PC-9 (cell line): ENCODE data around the gene GAB2. TPM values are rescaled to one million over a fixed set of nuclear protein-coding genes. Genes with fewer than 3 reads are reported as not detected.

Source experiments
- BruUV-seq: library from RNA; stranded (reverse); fragments of 400-500 nt; replicated peaks from 2 replicates; lab custom pipeline; 2021; lab: Mats Ljungman, UMichigan
- CTCF ChIA-PET: fragments of 300-600 bp; sonication (Branson Sonifier 250); formaldehyde crosslinking; loops from one replicate; lab custom pipeline; 2022; ENCODE audit warnings: antibody characterized with exemption; lab: Charles Lee
- POLR2A ChIA-PET: fragments of 300-600 bp; sonication (Branson Sonifier 250); formaldehyde crosslinking; loops from one replicate; lab custom pipeline; 2022; ENCODE audit warnings: antibody characterized with exemption; ENCODE audit not compliant: unreplicated experiment; lab: Charles Lee
- DNase-seq, 2 experiments: peaks; one replicate each; pipeline versions ENCODE4 v3.0.0 to v3.0.0-alpha.2; 2015 to 2022; ENCODE audit warnings: mixed read lengths in 1 of 2
- H2AFZ ChIP-seq: fragments of 200-600 bp; sonication (generic); 2 replicates; pipeline ENCODE4 v1.8.1; 2017; ENCODE audit warnings: antibody characterized with exemption
- H3F3A ChIP-seq: fragments of 200-600 bp; sonication (generic); 2 replicates; pipeline ENCODE4 v1.8.1; 2017; ENCODE audit warnings: antibody characterized with exemption, mild to moderate bottlenecking, low read depth; ENCODE audit not compliant: insufficient read depth
- H3K27ac ChIP-seq: fragments of 200-600 bp; sonication (generic); 2 replicates; pipeline ENCODE4 v1.6.1; 2016; ENCODE audit warnings: mixed run types
- H3K27me3 ChIP-seq: fragments of 200-600 bp; sonication (generic); 2 replicates; pipeline ENCODE4 v1.6.1; 2016; ENCODE audit warnings: low read depth, mixed run types; ENCODE audit not compliant: insufficient read depth
- H3K36me3 ChIP-seq: fragments of 200-600 bp; sonication (generic); 2 replicates; pipeline ENCODE4 v1.6.1; 2016; ENCODE audit warnings: low read depth, mixed run types
- H3K4me1 ChIP-seq: fragments of 200-600 bp; sonication (generic); replicated peaks from 2 replicates; pipeline ENCODE4 v1.6.1; 2016; ENCODE audit warnings: mixed run types; ENCODE audit not compliant: insufficient read depth
- H3K4me2 ChIP-seq: fragments of 200-600 bp; sonication (generic); 2 replicates; pipeline ENCODE4 v1.6.1; 2017; ENCODE audit warnings: mixed run types
- H3K4me3 ChIP-seq: fragments of 200-600 bp; sonication (generic); 2 replicates; pipeline ENCODE4 v1.6.1; 2016; ENCODE audit warnings: mixed run types
- H3K79me2 ChIP-seq: fragments of 200-600 bp; sonication (generic); 2 replicates; pipeline ENCODE4 v1.6.1; 2017; ENCODE audit warnings: low read depth, mixed run types
- H3K9me2 ChIP-seq: fragments of 200-600 bp; sonication (generic); 2 replicates; pipeline ENCODE4 v1.8.1; 2017; ENCODE audit warnings: mild to moderate bottlenecking; ENCODE audit not compliant: insufficient read depth
- H3K9me3 ChIP-seq: fragments of 200-600 bp; sonication (generic); 2 replicates; pipeline ENCODE4 v1.8.1; 2016; ENCODE audit warnings: low read depth; ENCODE audit not compliant: insufficient read depth
- H4K20me1 ChIP-seq: fragments of 200-600 bp; sonication (generic); 2 replicates; pipeline ENCODE4 v1.8.1; 2017; ENCODE audit not compliant: insufficient read depth
- CTCF ChIP-seq: fragments of 200-600 bp; sonication (generic); conservative IDR thresholded peaks from 2 replicates; pipeline ENCODE4 v1.6.1; 2017; ENCODE audit warnings: mixed run types, antibody characterized with exemption, mild to moderate bottlenecking, moderate library complexity
- EZH2 ChIP-seq: fragments of 200-600 bp; sonication (generic); IDR thresholded peaks from 2 replicates; pipeline ENCODE4 v1.8.0; 2017; ENCODE audit warnings: antibody characterized with exemption, low read depth
- intact Hi-C: fragments of 100-400 bp; cut with micrococcal nuclease; formaldehyde crosslinking; loops from one replicate; pipeline ENCODE4 v1.10.0; 2022; ENCODE audit not compliant: unreplicated experiment
- total RNA-seq: library from RNA; stranded (reverse); gene quantifications from 2 replicates; pipeline ENCODE4 v1.2.3, GENCODE V29; 2021

Gene GAB2
- total RNA-seq, 1 experiment from 2014 or later: 17.5 TPM

- TF ChIP-seq EZH2: no peak
- no peak for TF ChIP-seq CTCF
- H3K27ac ChIP-seq: no peak overlapping the region
- no peaks in the 10 kb centered on the region; the same call in 1 of the 2 replicates for H4K20me1 ChIP-seq
- ChIA-PET CTCF (no interaction called here), POLR2A (interaction anchor here (0.6 kb wide), 1 partner anchor 26 kb away, joined by 5 read pairs; no protein-coding TSS in a partner anchor)
- H3K4me2 ChIP-seq: no peak overlapping the region
- no peak overlapping the region for H2AFZ ChIP-seq
- H3K9me2 ChIP-seq: no peaks in the 10 kb centered on the region
- intact Hi-C loops: no loop called here
- no TSS peak for BruUV-seq
- H3K4me3 ChIP-seq: no peak overlapping the region
- H3K79me2 ChIP-seq: no peaks in the 10 kb centered on the region
- no peaks in the 10 kb centered on the region for H3K36me3 ChIP-seq
- H3F3A ChIP-seq: peaks cover 5% of the 10 kb centered on the region; the same call in 1 of the 2 replicates
- H3K27me3 ChIP-seq: no peaks in the 10 kb centered on the region
- no peaks in the 10 kb centered on the region for H3K9me3 ChIP-seq
- H3K4me1 ChIP-seq: no peaks in the 10 kb centered on the region; the same call in 1 of the 2 replicates
- DNase-seq: no peak
These were observed 219.8 kb downstream of the GAB2 start for GRCh38 chr11:78197816-78198215.

GRCh38 chr11:78196661-78197091 lies 220.9 kb downstream of the GAB2 start:
- intact Hi-C loops: no loop called here
- ChIA-PET CTCF (no interaction called here), POLR2A (no interaction called here)
- Histone ChIP-seq H3K36me3 (no peaks in the 10 kb centered on the region), H4K20me1 (no peaks in the 10 kb centered on the region; the same call in 1 of the 2 replicates), H3K27ac (no peak overlapping the region), H2AFZ (no peak overlapping the region), H3K27me3 (no peaks in the 10 kb centered on the region), H3K4me2 (no peak overlapping the region), H3K4me1 (no peaks in the 10 kb centered on the region; the same call in 1 of the 2 replicates), H3K9me3 (no peaks in the 10 kb centered on the region), H3K4me3 (no peak overlapping the region), H3K9me2 (no peaks in the 10 kb centered on the region), H3F3A (peaks cover 5% of the 10 kb centered on the region; the same call in 1 of the 2 replicates), H3K79me2 (no peaks in the 10 kb centered on the region)
- DNase-seq: no peak
- no TSS peak for BruUV-seq
- TF ChIP-seq EZH2 (no peak), CTCF (no peak)

GRCh38 chr11:78195917-78196560 lies 221.6 kb downstream of the GAB2 start:
- no peaks in the 10 kb centered on the region for H3K27me3 ChIP-seq
- H3K9me2 ChIP-seq: no peaks in the 10 kb centered on the region
- ChIA-PET CTCF (no interaction called here), POLR2A (no interaction called here)
- H3K9me3 ChIP-seq: no peaks in the 10 kb centered on the region
- H4K20me1 ChIP-seq: no peaks in the 10 kb centered on the region; the same call in 1 of the 2 replicates
- H3K4me1 ChIP-seq: no peaks in the 10 kb centered on the region; the same call in 1 of the 2 replicates
- H3F3A ChIP-seq: peaks cover 5% of the 10 kb centered on the region; the same call in 1 of the 2 replicates
- TF ChIP-seq EZH2 (no peak), CTCF (no peak)
- no peaks in the 10 kb centered on the region for H3K36me3 ChIP-seq
- H2AFZ ChIP-seq: no peak overlapping the region
- intact Hi-C loops: no loop called here
- no peak overlapping the region for H3K27ac ChIP-seq
- no peak overlapping the region for H3K4me3 ChIP-seq
- DNase-seq: no peak
- BruUV-seq: no TSS peak
- H3K79me2 ChIP-seq: no peaks in the 10 kb centered on the region
- no peak overlapping the region for H3K4me2 ChIP-seq
